Body of pancreas (tissue), 4 donors: ENCODE measurements around the gene GUCA1C.

Source experiments
- CTCF ChIP-seq, 7 experiments: fragments of 450-650 bp in 4 of 7; fragments of 200-600 bp in 3 of 7; sonication (generic) in 3 of 7; IDR thresholded peaks; one replicate each; pipeline ENCODE4 v1.5.1; 2016 to 2019; ENCODE audit warnings: antibody characterized with exemption in 7 of 7
- POLR2A ChIP-seq, 3 donors: fragments of 450-650 bp; IDR thresholded peaks; one replicate each; pipeline ENCODE4 v1.6.1; 2016; ENCODE audit warnings: antibody characterized with exemption in 3 of 3, mild to moderate bottlenecking in 2 of 3

GRCh38 chr3:108899530-108899929 lies 54.1 kb downstream of the GUCA1C start:
- TF ChIP-seq CTCF (IDR thresholded peaks at IDR 0.05) (no peak), POLR2A (IDR thresholded peaks at IDR 0.05) (no peak)
